ENCODE results near the gene CCDC34.

The CCDC34 gene

GRCh38 chr11:27392278-27393114 lies 29.5 kb upstream of the CCDC34 start:
- DNase-seq (ENCODE audit: low spot score): no peak

GRCh38 chr11:27391331-27392015 lies 28.5 kb upstream of the CCDC34 start:
- no peak for DNase-seq (ENCODE audit: low spot score)

- DNase-seq (ENCODE audit: low spot score): no peak
Observed at GRCh38 chr11:27390318-27391295, 27.6 kb upstream of the CCDC34 start.

- no peak for DNase-seq (ENCODE audit: low spot score)
Observed at GRCh38 chr11:27388869-27389268, 25.9 kb upstream of the CCDC34 start.

GRCh38 chr11:27388001-27388400 lies 25.0 kb upstream of the CCDC34 start:
- no peak for DNase-seq (ENCODE audit: low spot score)

- no peak for DNase-seq (ENCODE audit: low spot score)
Observed at GRCh38 chr11:27387362-27387761, 24.3 kb upstream of the CCDC34 start.

- no peak for DNase-seq (ENCODE audit: low spot score)
Observed at GRCh38 chr11:27386181-27386845, 23.3 kb upstream of the CCDC34 start.

- no peak for DNase-seq (ENCODE audit: low spot score)
Observed at GRCh38 chr11:27385245-27385644, 22.2 kb upstream of the CCDC34 start.

- no peak for DNase-seq (ENCODE audit: low spot score)
Observed at GRCh38 chr11:27384227-27384626, 21.2 kb upstream of the CCDC34 start.

- DNase-seq (ENCODE audit: low spot score): no peak
Observed at GRCh38 chr11:27383645-27384044, 20.6 kb upstream of the CCDC34 start.

GRCh38 chr11:27381238-27381666 lies 18.2 kb upstream of the CCDC34 start:
- no peak for DNase-seq (ENCODE audit: low spot score)

- DNase-seq (ENCODE audit: low spot score): no peak
Observed at GRCh38 chr11:27380771-27381170, 17.8 kb upstream of the CCDC34 start.

- no peak for DNase-seq (ENCODE audit: low spot score)
Observed at GRCh38 chr11:27379449-27379848, 16.4 kb upstream of the CCDC34 start.

- DNase-seq (ENCODE audit: low spot score): no peak
Observed at GRCh38 chr11:27375370-27375769, 12.4 kb upstream of the CCDC34 start.

- no peak for DNase-seq (ENCODE audit: low spot score)
Observed at GRCh38 chr11:27373856-27374602, 11.0 kb upstream of the CCDC34 start.

- no peak for DNase-seq (ENCODE audit: low spot score)
Observed at GRCh38 chr11:27373392-27373791, 10.4 kb upstream of the CCDC34 start.

GRCh38 chr11:27372164-27372563 lies 9.1 kb upstream of the CCDC34 start:
- DNase-seq (ENCODE audit: low spot score): no peak

- DNase-seq (ENCODE audit: low spot score): no peak
Observed at GRCh38 chr11:27371489-27371888, 8.5 kb upstream of the CCDC34 start.

GRCh38 chr11:27370374-27370773 lies 7.4 kb upstream of the CCDC34 start:
- DNase-seq (ENCODE audit: low spot score): no peak

- no peak for DNase-seq (ENCODE audit: low spot score)
Observed at GRCh38 chr11:27367881-27368280, 4.9 kb upstream of the CCDC34 start.
